OCI-LY3 (cell line): Measurements from ENCODE around the gene MYO15B.

Experiments
- H2AFZ ChIP-seq: fragments of 200-600, 300-600 bp; shearing (Covaris generic); 2 replicates; pipeline ENCODE4 v1.6.0; 2014; ENCODE audit warnings: antibody characterized with exemption, low read depth, low read length
- H3K27ac ChIP-seq: fragments of 200-600, 300-600 bp; sonication (generic); 2 replicates; pipeline ENCODE4 v1.5.1; 2014; ENCODE audit warnings: mild to moderate bottlenecking, low read length, moderate library complexity, mixed read lengths
- H3K27me3 ChIP-seq: fragments of 200-600, 300-600 bp; sonication (generic); 2 replicates; pipeline ENCODE4 v1.6.1; 2014; ENCODE audit warnings: low read depth, low read length, mixed read lengths
- H3K36me3 ChIP-seq: fragments of 200-600, 300-600 bp; sonication (generic); replicated peaks from 2 replicates; pipeline ENCODE3; 2014; ENCODE audit warnings: low read depth, low read length, mixed read lengths
- H3K4me1 ChIP-seq: fragments of 300-600, 200-600 bp; sonication (generic); 2 replicates; pipeline ENCODE4 v1.6.1; 2014; ENCODE audit warnings: low read length, mixed read lengths
- H3K4me2 ChIP-seq: fragments of 200-600, 300-600 bp; sonication (generic); 2 replicates; pipeline ENCODE4 v1.6.1; 2014; ENCODE audit warnings: low read length, mixed read lengths
- H3K4me3 ChIP-seq: fragments of 300-600, 200-600 bp; sonication (generic); 2 replicates; pipeline ENCODE4 v1.5.1; 2014; ENCODE audit warnings: antibody characterized with exemption, mild to moderate bottlenecking, low read length, moderate library complexity
- H3K79me2 ChIP-seq: fragments of 300-600, 200-600 bp; shearing (Covaris generic); 2 replicates; pipeline ENCODE4 v1.6.1; 2014; ENCODE audit warnings: mild to moderate bottlenecking, low read length, mixed read lengths
- H3K9ac ChIP-seq: fragments of 300-600, 200-600 bp; shearing (Covaris generic); 2 replicates; pipeline ENCODE4 v1.6.0; 2014; ENCODE audit warnings: mild to moderate bottlenecking, low read length, moderate library complexity
- H3K9me3 ChIP-seq: fragments of 200-600, 300-600 bp; shearing (Covaris generic); 2 replicates; pipeline ENCODE4 v1.6.1; 2014; ENCODE audit warnings: low read length, mixed read lengths; ENCODE audit not compliant: insufficient read depth
- H4K20me1 ChIP-seq: fragments of 200-600, 300-600 bp; sonication (generic); 2 replicates; pipeline ENCODE4 v1.6.1; 2016; ENCODE audit warnings: low read length, mixed read lengths; ENCODE audit not compliant: insufficient read depth
- CTCF ChIP-seq: fragments of 200-600, 300-600 bp; sonication (generic); IDR thresholded peaks from 2 replicates; pipeline ENCODE4 v1.5.1; 2014; ENCODE audit warnings: antibody characterized with exemption, low read length, low read depth
- EZH2phosphoT487 ChIP-seq: fragments of 200-600 bp; shearing (Covaris generic); IDR thresholded peaks from 2 replicates; pipeline ENCODE4 v1.6.1; 2018; ENCODE audit warnings: antibody characterized with exemption, mixed run types, low read depth

Gene MYO15B

DNA sequence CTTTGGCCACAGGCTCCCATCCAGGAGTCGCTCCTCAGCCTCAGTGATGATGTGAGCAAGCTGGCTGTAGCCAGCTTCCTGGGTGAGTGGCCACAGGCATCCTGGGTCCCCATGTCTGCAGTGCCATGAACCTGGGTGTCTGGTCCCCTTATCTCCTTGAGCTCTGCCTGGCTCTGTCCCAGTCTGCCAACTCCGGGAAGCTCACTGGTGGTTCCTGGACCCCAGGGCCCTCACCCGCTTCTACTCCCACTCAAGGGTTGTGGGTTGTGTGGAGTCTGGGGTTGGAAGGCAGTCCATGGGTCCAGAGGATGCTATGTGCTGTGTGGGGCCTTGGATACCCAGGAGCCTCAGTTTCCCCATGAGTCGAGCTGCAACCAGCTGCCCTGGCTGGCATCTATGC, 33.9 kb downstream of the MYO15B start:
- no peaks in the 10 kb centered on the region for H3K4me1 ChIP-seq
- H3K27me3 ChIP-seq, result no peaks in the 10 kb centered on the region
- H4K20me1 ChIP-seq, result no peaks in the 10 kb centered on the region
- H3K36me3 ChIP-seq, result no peaks in the 10 kb centered on the region
- no peak overlapping the region for H3K9ac ChIP-seq
- TF ChIP-seq CTCF (no peak), EZH2phosphoT487 (no peak)
- no peak overlapping the region for H3K4me3 ChIP-seq
- H3K27ac ChIP-seq, result no peak overlapping the region
- no peak overlapping the region for H2AFZ ChIP-seq
- H3K4me2 ChIP-seq, result no peak overlapping the region
- H3K79me2 ChIP-seq, result no peaks in the 10 kb centered on the region
- H3K9me3 ChIP-seq, result no peaks in the 10 kb centered on the region

- no peak overlapping the region for H3K9ac ChIP-seq
- H3K4me3 ChIP-seq, result no peak overlapping the region
- no peaks in the 10 kb centered on the region for H3K79me2 ChIP-seq
- no peak overlapping the region for H2AFZ ChIP-seq
- no peaks in the 10 kb centered on the region for H3K9me3 ChIP-seq
- no peaks in the 10 kb centered on the region for H3K4me1 ChIP-seq
- H3K4me2 ChIP-seq, result no peak overlapping the region
- H3K27me3 ChIP-seq, result no peaks in the 10 kb centered on the region
- H3K36me3 ChIP-seq, result peaks cover under 1% of the 10 kb centered on the region
- TF ChIP-seq CTCF (no peak), EZH2phosphoT487 (no peak)
- no peak overlapping the region for H3K27ac ChIP-seq
- H4K20me1 ChIP-seq, result no peaks in the 10 kb centered on the region
Observed at GRCh38 chr17:75622076-75622475, 34.5 kb downstream of the MYO15B start.

DNA sequence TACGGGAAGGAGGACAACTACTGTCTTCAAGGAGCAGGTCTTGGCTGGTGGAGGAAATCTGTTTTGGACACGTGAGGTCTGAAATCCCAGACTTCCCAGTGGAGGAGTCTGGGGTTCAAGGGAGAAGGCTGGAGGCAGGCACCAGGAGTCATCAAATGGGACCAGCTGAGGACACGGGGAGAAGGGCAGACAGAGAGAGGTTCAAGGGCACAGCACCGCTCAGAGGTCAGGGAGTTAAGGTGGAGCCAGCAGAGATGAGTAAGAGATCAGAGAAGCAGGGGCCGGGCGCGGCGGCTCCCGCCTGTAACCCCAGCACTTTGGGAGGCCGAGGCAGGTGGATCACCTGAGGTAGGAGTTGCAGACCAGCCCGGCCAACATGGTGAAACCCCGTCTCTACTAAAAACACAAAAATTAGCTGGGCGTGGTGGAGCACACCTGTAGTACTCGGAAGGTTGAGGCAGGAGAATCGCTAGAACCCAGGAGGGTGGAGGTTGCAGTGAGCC, 35.2 kb downstream of the MYO15B start:
- Histone ChIP-seq H3K79me2 (no peaks in the 10 kb centered on the region), H2AFZ (no peak overlapping the region), H3K4me2 (no peak overlapping the region), H3K4me1 (no peaks in the 10 kb centered on the region), H3K9ac (no peak overlapping the region), H3K9me3 (no peaks in the 10 kb centered on the region), H3K4me3 (no peak overlapping the region), H4K20me1 (no peaks in the 10 kb centered on the region), H3K27ac (no peak overlapping the region), H3K36me3 (peaks cover 3% of the 10 kb centered on the region), H3K27me3 (no peaks in the 10 kb centered on the region)
- no peak for TF ChIP-seq EZH2phosphoT487
- no peak for TF ChIP-seq CTCF

GRCh38 chr17:75623386-75623785, 35.8 kb downstream of the MYO15B start:
- H3K27ac ChIP-seq, result no peak overlapping the region
- H3K9me3 ChIP-seq, result no peaks in the 10 kb centered on the region
- no peaks in the 10 kb centered on the region for H3K27me3 ChIP-seq
- no peak overlapping the region for H2AFZ ChIP-seq
- H3K4me1 ChIP-seq, result no peaks in the 10 kb centered on the region
- no peaks in the 10 kb centered on the region for H4K20me1 ChIP-seq
- no peak overlapping the region for H3K9ac ChIP-seq
- peaks cover 3% of the 10 kb centered on the region for H3K36me3 ChIP-seq
- no peak overlapping the region for H3K4me3 ChIP-seq
- TF ChIP-seq EZH2phosphoT487 (no peak), CTCF (no peak)
- no peaks in the 10 kb centered on the region for H3K79me2 ChIP-seq
- H3K4me2 ChIP-seq, result no peak overlapping the region
